GM18951 (cell line): ENCODE results near the gene NOP14.

Source experiments
- POLR2A ChIP-seq: IDR thresholded peaks from 4 replicates; pipeline ENCODE4 v1.6.1; 2011; ENCODE audit warnings: mild to moderate bottlenecking; ENCODE audit not compliant: insufficient read length, insufficient read depth; ENCODE audit errors: extremely low read depth
- in situ Hi-C: fragments of 300-500 bp; cut with MboI; formaldehyde crosslinking; loops from one replicate; pipeline ENCODE4 v1.12.0; 2022; ENCODE audit warnings: low sequenced_read_pairs, mixed read lengths, inconsistent platforms; ENCODE audit not compliant: unreplicated experiment

NOP14 gene

GRCh38 chr4:2898001-2898400 is 65.2 kb downstream of the NOP14 start:
- TF ChIP-seq POLR2A = no peak
- in situ Hi-C loops = no loop called here

GRCh38 chr4:2893772-2894171 is 69.4 kb downstream of the NOP14 start:
- in situ Hi-C loops = no loop called here

GRCh38 chr4:2891294-2891693 is 71.9 kb downstream of the NOP14 start:
- TF ChIP-seq POLR2A = no peak
- in situ Hi-C loops = no loop called here

More at GRCh38 chr4:2893772-2894171, 69.4 kb downstream of the NOP14 start:
- no peak for TF ChIP-seq POLR2A

GRCh38 chr4:2888886-2889285 is 74.3 kb downstream of the NOP14 start:
- TF ChIP-seq POLR2A = no peak
- in situ Hi-C loops = no loop called here
